Peyer's patch (tissue), 4 donors: ENCODE results near the gene PPBP. TPM values are rescaled to one million over a fixed set of nuclear protein-coding genes. Genes with fewer than 3 reads are reported as not detected.

ENCODE experiments used
- DNase-seq, 3 donors: peaks; one replicate each; pipeline ENCODE4 v3.0.0-alpha.2; 2017 to 2019
- H3K27ac ChIP-seq, 4 donors: fragments of 200-600 bp; sonication (generic); one replicate each; pipeline ENCODE4 v1.5.1; 2016 to 2019
- H3K27me3 ChIP-seq, 2 donors: fragments of 200-600 bp; sonication (generic); one replicate each; pipeline ENCODE4 v1.5.1; 2019
- H3K36me3 ChIP-seq, 3 donors: fragments of 200-600 bp; sonication (generic); one replicate each; pipeline ENCODE4 v1.5.1; 2016 to 2019
- H3K4me1 ChIP-seq, 4 donors: fragments of 200-600 bp; sonication (generic); one replicate each; pipeline ENCODE4 v1.5.1; 2016 to 2019
- H3K4me3 ChIP-seq, 4 donors: fragments of 200-600 bp; sonication (generic); 1 replicate in 3 of 4; 2 replicates in 1 of 4; pipeline ENCODE4 v1.5.1; 2016 to 2019; ENCODE audit warnings: mild to moderate bottlenecking in 1 of 4
- H3K9me3 ChIP-seq, 4 donors: fragments of 200-600 bp; sonication (generic); one replicate each; pipeline ENCODE4 v1.5.1; 2016 to 2019; ENCODE audit warnings: mild to moderate bottlenecking in 1 of 4
- POLR2A ChIP-seq, 2 donors: fragments of 450-650 bp; IDR thresholded peaks; one replicate each; pipeline ENCODE4 v1.5.1; 2017; ENCODE audit warnings: antibody characterized with exemption in 2 of 2, mild to moderate bottlenecking in 2 of 2, moderate library complexity in 2 of 2
- total RNA-seq, 4 donors: library from RNA; depleted of rRNA; stranded (reverse); fragments of >200 nt; gene quantifications; one replicate each; pipeline ENCODE4 v1.1.0, GENCODE V29; 2016
- TF ChIP-seq, protein P1 (sequence below), 6 experiments: fragments of 450-650 bp in 4 of 6; fragments of 200-600 bp in 2 of 6; sonication (generic) in 1 of 6; IDR thresholded peaks; one replicate each; pipeline ENCODE4 v1.5.1; 2017 to 2019; ENCODE audit warnings: antibody characterized with exemption in 6 of 6, mild to moderate bottlenecking in 3 of 6, moderate library complexity in 1 of 6

PPBP gene, protein sequence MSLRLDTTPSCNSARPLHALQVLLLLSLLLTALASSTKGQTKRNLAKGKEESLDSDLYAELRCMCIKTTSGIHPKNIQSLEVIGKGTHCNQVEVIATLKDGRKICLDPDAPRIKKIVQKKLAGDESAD
- not detected for total RNA-seq

DNA sequence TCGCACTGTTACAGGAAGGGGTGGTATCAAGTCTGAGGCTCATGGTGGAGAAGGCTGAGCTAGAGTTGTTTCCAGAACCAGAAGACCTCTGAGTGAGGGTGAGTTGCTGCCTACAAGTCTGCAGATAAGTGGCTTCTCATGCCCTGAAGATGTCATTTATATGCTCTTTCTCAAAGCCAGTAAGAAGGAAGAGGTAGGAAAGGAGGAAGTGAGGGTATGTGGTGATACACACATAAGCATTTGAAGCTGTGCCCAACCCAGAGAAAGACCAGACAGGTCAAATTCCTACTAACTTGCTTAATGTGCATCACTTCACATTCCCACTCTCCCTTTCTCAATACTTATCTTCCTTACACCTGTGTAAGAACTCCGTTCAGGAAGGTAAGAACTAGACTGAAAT, at the start of gene PPBP:
PPBP (minus strand) TSS at position 130 of the 400 bp plus-strand sequence; CDS start at position 43, 87 bp downstream.
- Histone ChIP-seq H3K36me3 (no peaks in the 10 kb centered on the region), H3K4me3 (no peak within 1 kb of the TSS), H3K27ac (no peak within 1 kb of the TSS), H3K9me3 (no peaks in the 10 kb centered on the region), H3K27me3 (no peaks in the 10 kb centered on the region), H3K4me1 (no peaks in the 10 kb centered on the region)
- no peak for DNase-seq
- TF ChIP-seq, protein P1, sequence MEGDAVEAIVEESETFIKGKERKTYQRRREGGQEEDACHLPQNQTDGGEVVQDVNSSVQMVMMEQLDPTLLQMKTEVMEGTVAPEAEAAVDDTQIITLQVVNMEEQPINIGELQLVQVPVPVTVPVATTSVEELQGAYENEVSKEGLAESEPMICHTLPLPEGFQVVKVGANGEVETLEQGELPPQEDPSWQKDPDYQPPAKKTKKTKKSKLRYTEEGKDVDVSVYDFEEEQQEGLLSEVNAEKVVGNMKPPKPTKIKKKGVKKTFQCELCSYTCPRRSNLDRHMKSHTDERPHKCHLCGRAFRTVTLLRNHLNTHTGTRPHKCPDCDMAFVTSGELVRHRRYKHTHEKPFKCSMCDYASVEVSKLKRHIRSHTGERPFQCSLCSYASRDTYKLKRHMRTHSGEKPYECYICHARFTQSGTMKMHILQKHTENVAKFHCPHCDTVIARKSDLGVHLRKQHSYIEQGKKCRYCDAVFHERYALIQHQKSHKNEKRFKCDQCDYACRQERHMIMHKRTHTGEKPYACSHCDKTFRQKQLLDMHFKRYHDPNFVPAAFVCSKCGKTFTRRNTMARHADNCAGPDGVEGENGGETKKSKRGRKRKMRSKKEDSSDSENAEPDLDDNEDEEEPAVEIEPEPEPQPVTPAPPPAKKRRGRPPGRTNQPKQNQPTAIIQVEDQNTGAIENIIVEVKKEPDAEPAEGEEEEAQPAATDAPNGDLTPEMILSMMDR (IDR thresholded peaks at IDR 0.05): no peak
- no peak for TF ChIP-seq POLR2A (IDR thresholded peaks at IDR 0.05)

DNA sequence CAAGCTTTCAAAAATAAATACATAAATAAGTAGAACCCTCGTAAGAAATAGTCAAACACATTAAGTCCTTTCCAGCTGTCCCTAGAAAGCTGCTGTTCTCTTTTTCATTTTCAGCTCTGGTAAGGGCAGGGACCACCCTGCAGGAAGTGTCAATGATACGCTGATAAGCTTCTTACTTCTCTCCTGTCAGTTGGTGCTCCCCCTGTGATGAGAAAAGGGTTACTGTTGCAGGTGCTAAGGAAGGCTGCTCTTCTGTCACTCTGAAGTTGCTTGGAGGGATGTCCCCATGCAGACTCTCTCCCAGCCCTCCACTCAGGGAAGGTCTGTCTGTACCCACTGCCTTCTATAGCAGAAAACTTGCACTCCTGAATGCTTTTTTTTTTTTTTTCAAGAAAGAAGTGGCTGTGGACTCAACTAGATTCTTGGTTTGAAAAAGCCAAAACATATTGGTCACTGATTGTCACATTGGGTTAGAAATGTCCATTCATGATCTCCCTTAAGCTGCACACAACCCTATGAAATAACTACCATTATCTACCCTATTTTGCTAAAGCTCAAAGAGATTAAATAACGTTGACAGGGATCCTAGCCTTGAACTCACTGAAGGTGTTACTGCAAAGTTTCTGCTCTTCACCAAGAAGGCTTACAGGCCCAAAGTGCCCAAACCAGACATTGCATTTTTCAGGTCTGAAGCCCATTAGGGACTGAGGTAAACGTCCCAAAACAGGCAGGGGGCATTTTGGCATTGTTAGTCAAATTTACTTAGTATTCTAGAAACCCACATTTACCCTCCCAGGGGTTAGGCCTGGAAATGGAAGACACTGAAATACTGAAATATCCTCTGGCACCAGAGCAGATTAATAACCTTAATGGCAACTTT, 49.3 kb upstream of the PPBP start:
- no peaks in the 10 kb centered on the region for H3K27me3 ChIP-seq
- no peaks in the 10 kb centered on the region for H3K9me3 ChIP-seq
- TF ChIP-seq, protein P1 (IDR thresholded peaks at IDR 0.05): no peak
- no peak for TF ChIP-seq POLR2A (IDR thresholded peaks at IDR 0.05)
- no peaks in the 10 kb centered on the region for H3K36me3 ChIP-seq
- H3K4me1 ChIP-seq: no peaks in the 10 kb centered on the region
- peak overlapping the region in 2 of 4 donors; percentile 86 to 88 for H3K4me3 ChIP-seq
- H3K27ac ChIP-seq: no peak overlapping the region
- DNase-seq: no peak

DNA sequence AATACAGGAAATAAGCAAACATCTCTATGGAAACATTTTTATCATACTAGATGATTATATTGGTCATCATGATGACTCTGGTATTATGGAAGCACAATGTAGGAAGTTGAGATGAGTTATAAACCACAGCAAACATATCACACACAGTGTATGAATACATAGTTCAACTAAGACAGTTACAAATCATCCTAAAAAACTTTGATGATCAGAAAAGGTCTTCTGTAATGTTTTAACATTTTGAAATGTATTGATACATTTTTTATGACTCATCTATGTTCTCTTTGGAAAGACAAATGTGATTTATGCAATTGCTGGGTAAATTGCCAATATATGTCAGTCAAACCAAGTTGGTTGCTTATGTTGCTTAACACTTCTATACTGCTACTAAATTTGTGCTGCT, 45.7 kb upstream of the PPBP start:
- H3K27ac ChIP-seq: no peak overlapping the region
- no peaks in the 10 kb centered on the region for H3K9me3 ChIP-seq
- H3K36me3 ChIP-seq: no peaks in the 10 kb centered on the region
- H3K4me1 ChIP-seq: no peaks in the 10 kb centered on the region
- TF ChIP-seq, protein P1 (IDR thresholded peaks at IDR 0.05): no peak
- no peak for TF ChIP-seq POLR2A (IDR thresholded peaks at IDR 0.05)
- no peaks in the 10 kb centered on the region for H3K27me3 ChIP-seq
- H3K4me3 ChIP-seq: no peak overlapping the region
- DNase-seq: no peak

DNA sequence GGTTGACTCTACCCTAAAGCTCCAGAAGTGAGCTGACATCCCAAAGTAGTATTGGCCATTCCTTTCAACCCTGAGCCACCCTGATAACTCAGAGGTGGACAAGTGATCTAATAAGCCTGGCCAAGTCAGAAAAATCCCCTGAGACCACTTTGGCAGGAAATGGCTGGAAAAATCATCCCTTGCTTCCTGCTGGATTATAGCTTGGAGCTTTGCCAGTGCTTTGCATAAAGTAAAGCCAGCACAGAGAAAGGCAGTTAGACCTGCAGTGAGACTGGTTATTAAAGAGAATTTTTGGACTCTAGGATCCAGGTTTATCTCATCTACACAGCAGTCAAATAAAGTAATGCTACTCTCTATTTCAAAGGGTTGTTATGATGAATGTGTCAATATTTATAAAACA, 44.1 kb upstream of the PPBP start:
- H3K27ac ChIP-seq: no peak overlapping the region
- H3K9me3 ChIP-seq: no peaks in the 10 kb centered on the region
- DNase-seq: no peak
- no peaks in the 10 kb centered on the region for H3K36me3 ChIP-seq
- H3K4me3 ChIP-seq: no peak overlapping the region
- no peaks in the 10 kb centered on the region for H3K27me3 ChIP-seq
- H3K4me1 ChIP-seq: no peaks in the 10 kb centered on the region
- no peak for TF ChIP-seq POLR2A (IDR thresholded peaks at IDR 0.05)

DNA sequence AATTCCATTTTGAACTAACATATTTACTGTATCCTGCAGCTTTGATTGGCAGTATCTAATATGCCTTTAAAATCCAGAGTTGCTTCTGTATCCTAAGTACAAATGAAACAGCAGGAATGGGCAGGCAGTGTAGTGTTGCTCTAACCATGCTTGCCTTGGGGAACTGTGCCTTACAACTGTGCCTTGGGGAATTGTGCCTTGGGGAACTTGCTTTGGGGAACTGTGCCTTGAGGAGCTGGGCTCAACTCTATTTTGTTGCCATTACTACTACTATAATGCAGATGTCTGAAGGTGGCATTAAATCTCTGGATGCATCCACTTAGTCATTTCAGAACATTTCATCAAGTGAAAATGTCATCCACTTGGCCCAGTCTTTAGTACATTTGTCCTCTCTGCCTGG, 43.6 kb upstream of the PPBP start:
- no peak for DNase-seq
- TF ChIP-seq, protein P1 (IDR thresholded peaks at IDR 0.05): no peak
- no peak for TF ChIP-seq POLR2A (IDR thresholded peaks at IDR 0.05)
- H3K4me3 ChIP-seq: no peak overlapping the region
- H3K27me3 ChIP-seq: no peaks in the 10 kb centered on the region
- no peaks in the 10 kb centered on the region for H3K36me3 ChIP-seq
- H3K9me3 ChIP-seq: no peaks in the 10 kb centered on the region
- no peaks in the 10 kb centered on the region for H3K4me1 ChIP-seq
- no peak overlapping the region for H3K27ac ChIP-seq

DNA sequence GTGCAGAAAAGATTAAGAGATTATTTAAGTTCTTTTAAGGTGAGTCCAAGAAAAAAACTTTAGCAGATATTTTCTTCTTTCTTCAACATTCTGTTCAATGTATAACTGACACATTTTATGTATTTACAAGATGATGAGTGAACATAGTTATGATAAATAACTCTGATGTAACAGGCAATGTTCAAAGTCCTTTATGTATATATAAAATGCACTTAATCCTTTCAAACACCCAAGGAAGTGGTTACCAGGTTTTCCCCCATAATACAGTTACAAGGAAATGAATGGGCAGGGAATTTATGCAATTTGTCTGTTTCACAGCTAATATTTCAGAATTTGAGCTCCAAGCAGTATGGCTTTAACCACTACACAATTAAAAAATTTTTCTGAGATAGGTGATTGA, 42.3 kb upstream of the PPBP start:
- no peaks in the 10 kb centered on the region for H3K4me1 ChIP-seq
- no peak overlapping the region for H3K4me3 ChIP-seq
- H3K36me3 ChIP-seq: no peaks in the 10 kb centered on the region
- no peaks in the 10 kb centered on the region for H3K9me3 ChIP-seq
- no peak for TF ChIP-seq POLR2A (IDR thresholded peaks at IDR 0.05)
- TF ChIP-seq, protein P1 (IDR thresholded peaks at IDR 0.05): no peak
- H3K27ac ChIP-seq: no peak overlapping the region
- DNase-seq: no peak
- H3K27me3 ChIP-seq: no peaks in the 10 kb centered on the region
